ENCODE measurements around the gene TMEM81. TPM values are rescaled to one million over a fixed set of nuclear protein-coding genes. Genes with fewer than 3 reads are reported as not detected.

The TMEM81 gene
- total and polyA plus RNA-seq, 2 experiments from 2014 or later = 0.95 to 2.2 TPM

- Histone ChIP-seq H3K36me3 (ENCODE audit: low read depth) (no peaks in the 10 kb centered on the region), H3F3A (ENCODE audit: insufficient read depth) (no peaks in the 10 kb centered on the region), H3K4me2 (ENCODE audit: unreplicated experiment) (no peak overlapping the region), H3K9me2 (ENCODE audit: insufficient read depth) (no peaks in the 10 kb centered on the region), H4K20me1 (ENCODE audit: insufficient read depth) (no peaks in the 10 kb centered on the region), H2AFZ (no peak overlapping the region), H3K9ac (no peak overlapping the region), H3K9me3 (ENCODE audit: low read depth) (no peaks in the 10 kb centered on the region), H3K4me3 (no peak overlapping the region), H3K4me1 (ENCODE audit: insufficient read depth) (peaks cover 5% of the 10 kb centered on the region; the same call in 1 of the 2 replicates), H3K27me3 (replicated peaks; ENCODE audit: insufficient read depth) (no peaks in the 10 kb centered on the region), H3K79me2 (ENCODE audit: insufficient read depth) (no peaks in the 10 kb centered on the region), H3K27ac (no peak overlapping the region)
- DNase-seq = no peak
- WGBS, 2 experiments (ENCODE audit: low coverage in 1 of 2, low lambda C conversion rate in 2 of 2, missing lambda C conversion rate in 2 of 2) = 77 to 78% methylated on average over 13 of the region's 13 CpGs
- in situ Hi-C loops (cut with MboI) = no loop called here
- no peak for TF ChIP-seq EZH2phosphoT487 (IDR thresholded peaks at IDR 0.05; ENCODE audit: insufficient read depth, low read depth)
- TF ChIP-seq EZH2 (IDR thresholded peaks at IDR 0.05; ENCODE audit: insufficient read depth, poor library complexity, severe bottlenecking) = no peak
Measured at GRCh38 chr1:205066141-205066818, 18.0 kb downstream of the TMEM81 start.

- H3K9me2 ChIP-seq (ENCODE audit: insufficient read depth) = no peaks in the 10 kb centered on the region
- TF ChIP-seq EZH2phosphoT487 (IDR thresholded peaks at IDR 0.05; ENCODE audit: insufficient read depth, low read depth) (no peak), EZH2 (IDR thresholded peaks at IDR 0.05; ENCODE audit: insufficient read depth, poor library complexity, severe bottlenecking) (no peak)
- H3K27ac ChIP-seq = no peak overlapping the region
- H3F3A ChIP-seq (ENCODE audit: insufficient read depth) = no peaks in the 10 kb centered on the region
- H2AFZ ChIP-seq = no peak overlapping the region
- no peaks in the 10 kb centered on the region for H3K79me2 ChIP-seq (ENCODE audit: insufficient read depth)
- in situ Hi-C loops (cut with MboI) = no loop called here
- no peaks in the 10 kb centered on the region for H3K36me3 ChIP-seq (ENCODE audit: low read depth)
- H3K9me3 ChIP-seq (ENCODE audit: low read depth) = no peaks in the 10 kb centered on the region
- no peaks in the 10 kb centered on the region for H3K27me3 ChIP-seq (replicated peaks; ENCODE audit: insufficient read depth)
- H3K4me1 ChIP-seq (ENCODE audit: insufficient read depth) = peaks cover 5% of the 10 kb centered on the region; the same call in 1 of the 2 replicates
- WGBS, 2 experiments (ENCODE audit: low coverage in 1 of 2, low lambda C conversion rate in 2 of 2, missing lambda C conversion rate in 2 of 2) = 81 to 83% methylated on average over 14 of the region's 14 CpGs
- H3K4me2 ChIP-seq (ENCODE audit: unreplicated experiment) = no peak overlapping the region
- H3K9ac ChIP-seq = no peak overlapping the region
- no peak for DNase-seq
- H4K20me1 ChIP-seq (ENCODE audit: insufficient read depth) = no peaks in the 10 kb centered on the region
- H3K4me3 ChIP-seq = no peak overlapping the region
Measured at GRCh38 chr1:205065666-205066065, 18.6 kb downstream of the TMEM81 start.

- H2AFZ ChIP-seq = no peak overlapping the region
- in situ Hi-C loops (cut with MboI) = no loop called here
- H3K9ac ChIP-seq = no peak overlapping the region
- H3K4me2 ChIP-seq (ENCODE audit: unreplicated experiment) = no peak overlapping the region
- no peak for DNase-seq
- no peaks in the 10 kb centered on the region for H3K9me2 ChIP-seq (ENCODE audit: insufficient read depth)
- peaks cover 5% of the 10 kb centered on the region; the same call in 1 of the 2 replicates for H3K4me1 ChIP-seq (ENCODE audit: insufficient read depth)
- no peak for TF ChIP-seq EZH2 (IDR thresholded peaks at IDR 0.05; ENCODE audit: insufficient read depth, poor library complexity, severe bottlenecking)
- TF ChIP-seq EZH2phosphoT487 (IDR thresholded peaks at IDR 0.05; ENCODE audit: insufficient read depth, low read depth) = no peak
- WGBS, 2 experiments (ENCODE audit: low coverage in 1 of 2, low lambda C conversion rate in 2 of 2, missing lambda C conversion rate in 2 of 2) = 82 to 92% methylated on average over 8 to 9 of the region's 9 CpGs
- no peaks in the 10 kb centered on the region for H3F3A ChIP-seq (ENCODE audit: insufficient read depth)
- H3K9me3 ChIP-seq (ENCODE audit: low read depth) = no peaks in the 10 kb centered on the region
- no peak overlapping the region for H3K4me3 ChIP-seq
- H3K27ac ChIP-seq = no peak overlapping the region
- no peaks in the 10 kb centered on the region for H3K79me2 ChIP-seq (ENCODE audit: insufficient read depth)
- H3K36me3 ChIP-seq (ENCODE audit: low read depth) = no peaks in the 10 kb centered on the region
- no peaks in the 10 kb centered on the region for H4K20me1 ChIP-seq (ENCODE audit: insufficient read depth)
- no peaks in the 10 kb centered on the region for H3K27me3 ChIP-seq (replicated peaks; ENCODE audit: insufficient read depth)
Measured at GRCh38 chr1:205064741-205065316, 19.4 kb downstream of the TMEM81 start.

GRCh38 chr1:205064301-205064700 is 20.0 kb downstream of the TMEM81 start:
- Histone ChIP-seq H3K27me3 (replicated peaks; ENCODE audit: insufficient read depth) (no peaks in the 10 kb centered on the region), H3K79me2 (ENCODE audit: insufficient read depth) (no peaks in the 10 kb centered on the region), H3F3A (ENCODE audit: insufficient read depth) (no peaks in the 10 kb centered on the region), H3K4me2 (ENCODE audit: unreplicated experiment) (no peak overlapping the region), H3K9me2 (ENCODE audit: insufficient read depth) (no peaks in the 10 kb centered on the region), H4K20me1 (ENCODE audit: insufficient read depth) (no peaks in the 10 kb centered on the region), H3K36me3 (ENCODE audit: low read depth) (no peaks in the 10 kb centered on the region), H3K4me3 (no peak overlapping the region), H2AFZ (no peak overlapping the region), H3K9me3 (ENCODE audit: low read depth) (no peaks in the 10 kb centered on the region), H3K27ac (no peak overlapping the region), H3K4me1 (ENCODE audit: insufficient read depth) (peaks cover 5% of the 10 kb centered on the region; the same call in 1 of the 2 replicates), H3K9ac (no peak overlapping the region)
- in situ Hi-C loops (cut with MboI) = no loop called here
- TF ChIP-seq EZH2 (IDR thresholded peaks at IDR 0.05; ENCODE audit: insufficient read depth, poor library complexity, severe bottlenecking) (no peak), EZH2phosphoT487 (IDR thresholded peaks at IDR 0.05; ENCODE audit: insufficient read depth, low read depth) (no peak)
- DNase-seq = no peak
- WGBS, 2 experiments (ENCODE audit: low coverage in 1 of 2, low lambda C conversion rate in 2 of 2, missing lambda C conversion rate in 2 of 2) = 85 to 87% methylated on average over 10 to 11 of the region's 11 CpGs

All from GM23248 (cell line).